GM18867 (cell line): ENCODE data around the gene LCP1.
"Not testable (repeated sequence)": the region's sequence is repeated elsewhere in the genome, so short reads cannot be mapped to it uniquely, and the experiment has no call there.

Source experiments
- ATAC-seq: cut with Tn5 transposase; IDR thresholded peaks from one replicate; pipeline ENCODE4 v1.9.1; 2021; ENCODE audit warnings: mild to moderate bottlenecking, moderate library complexity; ENCODE audit not compliant: unreplicated experiment

The LCP1 gene, protein sequence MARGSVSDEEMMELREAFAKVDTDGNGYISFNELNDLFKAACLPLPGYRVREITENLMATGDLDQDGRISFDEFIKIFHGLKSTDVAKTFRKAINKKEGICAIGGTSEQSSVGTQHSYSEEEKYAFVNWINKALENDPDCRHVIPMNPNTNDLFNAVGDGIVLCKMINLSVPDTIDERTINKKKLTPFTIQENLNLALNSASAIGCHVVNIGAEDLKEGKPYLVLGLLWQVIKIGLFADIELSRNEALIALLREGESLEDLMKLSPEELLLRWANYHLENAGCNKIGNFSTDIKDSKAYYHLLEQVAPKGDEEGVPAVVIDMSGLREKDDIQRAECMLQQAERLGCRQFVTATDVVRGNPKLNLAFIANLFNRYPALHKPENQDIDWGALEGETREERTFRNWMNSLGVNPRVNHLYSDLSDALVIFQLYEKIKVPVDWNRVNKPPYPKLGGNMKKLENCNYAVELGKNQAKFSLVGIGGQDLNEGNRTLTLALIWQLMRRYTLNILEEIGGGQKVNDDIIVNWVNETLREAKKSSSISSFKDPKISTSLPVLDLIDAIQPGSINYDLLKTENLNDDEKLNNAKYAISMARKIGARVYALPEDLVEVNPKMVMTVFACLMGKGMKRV

DNA sequence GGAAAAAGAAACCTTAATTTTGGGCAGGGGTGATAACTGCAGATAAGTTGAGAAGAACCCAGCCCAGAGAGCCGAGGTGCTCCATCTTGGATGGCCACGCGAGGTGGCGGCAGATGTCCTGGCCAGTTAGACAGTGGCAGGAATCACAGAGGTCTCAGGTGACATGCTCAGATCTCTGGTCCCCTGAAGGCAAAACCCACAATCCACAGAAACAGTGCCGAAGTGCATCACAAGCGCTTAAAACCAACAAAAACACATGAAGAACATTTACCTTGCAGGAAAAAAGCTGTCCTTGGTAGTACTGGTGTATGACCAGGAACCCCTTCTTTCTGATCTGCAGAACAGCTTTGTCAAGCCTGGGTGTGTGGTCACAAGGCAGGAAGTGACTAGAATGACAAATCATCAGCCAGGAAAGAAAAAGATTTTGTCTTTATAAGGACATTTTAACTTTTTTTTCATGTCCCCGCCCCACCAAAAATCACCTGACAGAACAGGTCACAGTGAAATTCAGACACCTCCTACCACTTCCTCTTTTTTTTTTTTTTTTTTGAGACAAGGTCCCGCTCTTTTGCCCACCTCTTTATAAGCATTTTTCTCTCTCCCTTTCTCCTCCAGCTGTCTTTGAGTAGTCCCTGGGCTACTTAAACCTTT is at the start of gene LCP1:
LCP1 (minus strand) TSS at position 338 of the 651 bp plus-strand sequence. CDS start 22,515 bp downstream, outside the sequence.
- peak; percentile 66 for ATAC-seq

DNA sequence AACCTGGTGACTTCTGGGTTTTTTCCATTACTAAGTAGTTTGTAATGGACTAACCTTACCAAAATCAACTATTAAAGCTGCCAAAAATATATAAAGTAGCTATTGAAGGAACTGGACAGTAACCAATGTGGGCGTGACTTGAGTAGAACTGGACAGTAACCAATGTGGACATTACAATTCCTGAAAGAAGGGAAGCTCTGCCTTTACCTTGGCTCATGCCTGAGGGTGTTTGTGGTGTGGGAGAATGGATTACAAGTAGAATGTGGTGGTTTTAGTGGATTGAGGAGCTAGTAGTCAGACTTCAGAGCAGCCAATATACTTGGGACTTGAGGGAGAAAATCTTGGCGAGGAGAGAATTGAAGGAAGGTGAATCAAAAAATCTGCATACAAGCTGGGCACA is 47.3 kb upstream of the LCP1 start:
- ATAC-seq = no peak

DNA sequence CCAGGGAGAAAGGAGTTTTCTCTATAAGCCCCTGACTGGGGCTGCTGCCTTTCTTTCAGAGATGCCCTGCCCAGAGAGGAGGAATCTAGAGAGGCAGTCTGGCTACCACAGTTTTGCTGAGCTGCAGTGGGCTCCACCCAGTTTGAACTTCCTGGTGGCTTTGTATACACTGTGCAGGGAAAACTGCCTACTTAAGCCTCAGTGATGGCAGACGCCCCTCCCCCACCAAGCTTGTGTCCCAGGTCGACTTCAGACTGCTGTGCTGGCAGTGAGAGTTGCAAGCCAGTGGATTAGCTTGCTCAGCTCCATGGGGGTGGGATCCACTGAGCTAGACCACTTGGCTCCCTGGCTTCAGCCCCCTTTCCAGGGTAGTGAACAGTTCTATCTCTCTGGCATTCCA is 38.3 kb upstream of the LCP1 start:
- ATAC-seq = not testable (repeated sequence)

DNA sequence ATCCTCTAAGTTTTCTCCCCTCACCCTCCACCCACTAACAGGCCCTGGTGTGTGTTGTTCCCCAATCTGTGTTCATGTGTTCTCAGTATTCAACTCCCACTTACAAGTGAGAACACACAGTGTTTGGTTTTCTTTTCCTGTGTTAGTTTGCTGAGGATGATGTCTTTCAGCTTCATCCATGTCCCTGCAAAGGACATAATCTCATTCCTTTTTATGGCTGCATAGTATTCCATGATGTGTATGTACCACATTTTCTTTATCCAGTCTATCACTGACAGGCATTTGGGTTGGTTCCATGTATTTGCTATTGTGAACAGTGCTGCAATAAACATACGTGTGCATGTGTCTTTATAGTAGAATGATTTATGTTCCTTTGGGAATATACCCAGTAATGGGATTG is 32.8 kb upstream of the LCP1 start:
- ATAC-seq = not testable (repeated sequence)

DNA sequence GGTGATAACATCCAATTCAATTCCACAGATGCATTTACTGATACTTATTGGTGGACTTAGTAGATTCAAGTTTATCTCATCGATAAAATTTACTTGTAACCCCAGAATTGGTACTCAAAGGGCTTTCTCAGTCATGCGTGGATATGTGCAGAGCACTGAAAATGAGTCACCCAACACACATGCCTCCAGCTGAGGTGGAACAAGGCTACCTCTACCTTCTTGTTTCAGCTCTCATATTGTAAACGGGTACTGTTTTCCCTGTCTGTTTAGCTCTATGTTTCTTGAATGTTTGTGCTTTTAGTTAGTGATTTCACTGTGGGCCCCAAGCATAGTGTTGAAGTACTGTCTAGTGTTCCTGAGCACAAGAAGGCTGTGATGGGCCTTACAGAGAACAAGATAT is 31.3 kb upstream of the LCP1 start:
- ATAC-seq = no peak

DNA sequence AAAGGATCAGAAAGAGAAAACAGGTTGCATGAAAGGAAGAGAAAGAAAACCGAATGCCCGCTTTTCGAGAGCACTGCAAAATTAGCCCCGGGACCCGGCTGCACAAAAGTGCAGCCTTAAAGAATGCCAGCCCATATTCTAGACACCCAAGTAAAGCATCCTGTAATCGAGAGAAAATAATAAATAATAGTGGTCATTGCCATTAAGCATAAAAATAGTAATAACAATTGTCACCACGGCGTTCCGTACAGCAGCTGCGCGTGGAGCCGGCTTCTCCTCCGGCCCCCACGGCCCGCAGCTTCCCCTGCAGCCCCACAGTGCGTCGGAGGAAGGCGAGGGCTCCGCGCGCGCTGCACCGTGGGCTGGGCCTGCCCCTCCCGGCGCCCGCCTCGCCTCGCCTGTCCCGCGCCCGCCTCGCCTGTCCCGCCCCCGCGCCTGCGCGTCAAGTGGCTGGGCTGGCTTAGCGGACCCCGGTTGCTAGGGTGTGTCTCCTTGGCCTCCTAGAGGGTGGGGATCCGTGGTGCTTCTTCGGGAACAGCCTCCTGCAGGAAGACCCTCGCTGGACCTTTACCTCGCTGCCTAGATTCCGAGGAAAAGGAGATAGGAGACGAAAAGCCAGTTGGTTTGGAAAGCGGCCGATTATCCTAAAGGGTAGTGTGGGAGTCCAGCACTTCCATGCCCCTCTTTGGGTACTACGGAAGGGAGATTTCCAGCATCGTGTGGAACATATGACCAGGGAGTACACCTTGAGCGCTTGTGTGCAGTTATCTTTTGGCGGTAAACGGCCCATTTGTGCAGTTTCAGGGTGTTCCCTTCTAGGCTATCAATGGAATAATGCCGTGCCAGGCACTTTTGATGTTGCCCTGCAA is 29.7 kb upstream of the LCP1 start, which contains the start of gene LRRC63:
LRRC63 (plus strand) TSS at position 446 of the 869 bp plus-strand sequence. CDS start 1,107 bp downstream, outside the sequence.
- peak; percentile 97 for ATAC-seq

DNA sequence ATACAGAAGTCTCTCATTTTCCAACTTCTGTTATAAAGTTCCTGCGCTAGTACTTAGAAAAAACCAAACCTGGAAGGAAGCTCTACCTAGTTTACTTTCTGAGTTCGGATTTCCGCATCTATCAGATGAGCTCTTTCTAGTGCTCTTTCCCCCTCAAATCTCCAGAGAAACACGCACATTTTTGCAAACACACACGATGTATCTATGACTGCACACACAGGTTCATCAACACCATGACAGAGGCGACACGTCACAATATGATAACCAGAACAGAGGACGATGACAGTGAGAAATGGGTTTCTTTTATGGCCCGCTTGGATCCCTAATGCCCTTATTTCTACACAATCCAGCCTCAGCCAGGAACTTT is 29.1 kb upstream of the LCP1 start:
- ATAC-seq = peak; percentile 34

DNA sequence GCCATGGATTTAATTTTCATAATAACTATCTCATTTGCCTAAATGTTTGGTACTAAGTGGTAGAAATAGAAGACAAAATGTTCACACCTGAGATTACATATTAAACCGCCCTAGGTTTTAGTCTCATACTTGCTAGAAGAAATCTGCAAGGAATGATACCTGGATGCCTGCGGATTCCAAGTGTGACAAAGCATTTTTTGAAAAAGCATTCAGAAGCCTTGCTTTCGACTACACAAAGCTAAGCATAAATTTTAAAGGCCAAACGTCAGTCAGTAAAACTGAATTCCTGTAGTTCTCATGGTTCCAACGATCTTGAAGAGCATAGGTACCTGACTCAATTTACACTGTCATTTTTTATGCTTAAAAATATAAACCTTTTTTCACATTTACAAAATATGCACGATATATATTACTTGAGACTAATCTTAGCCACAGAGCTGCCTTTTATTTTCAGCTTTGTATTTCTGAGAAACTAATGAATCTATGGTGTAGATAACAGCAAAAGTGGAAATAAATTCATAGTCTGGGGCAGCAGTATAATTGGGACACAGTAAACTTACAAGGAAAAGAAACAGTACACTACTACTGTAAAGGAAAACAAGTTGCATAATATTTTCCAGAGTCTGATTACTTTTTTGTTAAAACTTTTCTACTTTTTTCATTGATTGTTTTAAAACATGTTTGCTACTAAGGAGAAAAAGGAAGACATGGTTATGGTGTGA is 28.5 kb upstream of the LCP1 start:
- no peak for ATAC-seq

DNA sequence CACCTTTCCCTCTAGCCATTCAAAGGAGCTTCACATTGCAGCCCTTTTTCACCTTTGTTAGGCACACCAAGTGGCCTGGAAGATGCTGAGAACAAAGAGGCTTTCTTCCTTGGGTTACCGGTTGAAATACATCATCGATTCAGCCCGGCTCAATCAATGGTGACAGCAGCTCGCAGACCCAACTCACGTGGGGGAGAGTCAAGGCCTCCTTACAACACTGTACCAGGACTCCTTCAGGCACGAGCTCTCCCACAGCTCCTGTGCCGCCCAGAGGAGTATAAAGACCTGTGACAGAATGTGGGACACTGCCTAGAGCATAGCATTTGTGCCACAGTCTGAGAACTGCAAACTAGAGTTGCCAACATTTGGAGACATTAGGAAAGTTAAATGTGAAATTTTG is 25.9 kb upstream of the LCP1 start:
- no peak for ATAC-seq

DNA sequence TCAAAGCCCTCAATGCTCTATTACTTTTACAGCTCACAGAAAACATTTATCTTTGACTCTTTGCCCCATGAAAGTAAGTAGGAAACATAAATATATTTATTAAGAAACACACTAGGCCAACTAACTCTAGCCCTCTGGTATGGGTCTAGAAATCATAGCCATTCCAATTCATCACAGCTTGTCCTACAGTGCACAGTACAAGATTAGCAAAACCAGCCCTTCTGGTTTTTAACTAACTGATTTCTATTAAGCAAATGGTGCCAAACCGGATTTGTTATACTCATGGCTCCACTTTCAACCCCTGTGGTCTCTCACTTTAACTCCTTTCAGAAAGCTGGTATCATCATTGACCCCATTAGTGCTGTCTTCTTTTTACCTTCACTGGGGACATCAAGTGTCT is 24.2 kb upstream of the LCP1 start:
- no peak for ATAC-seq

DNA sequence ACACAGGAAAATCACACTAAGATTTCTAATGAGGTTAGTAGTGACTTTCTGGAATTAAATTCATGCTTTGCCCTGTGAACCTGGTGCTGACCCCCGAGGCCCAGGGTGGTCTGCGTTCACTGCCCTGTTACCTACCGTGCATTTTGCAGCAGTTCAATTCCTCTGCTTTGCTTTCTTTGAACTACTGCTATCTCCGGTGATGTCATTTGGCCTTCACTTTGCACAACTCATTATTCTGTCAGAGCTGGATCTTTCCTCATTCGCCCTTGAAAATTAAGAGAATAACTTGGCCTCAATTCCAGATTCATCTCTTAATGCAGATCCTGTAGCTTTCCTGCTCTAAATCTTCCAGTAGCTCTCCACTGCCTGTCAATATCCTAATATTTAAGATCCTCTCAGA is 21.0 kb upstream of the LCP1 start:
- no peak for ATAC-seq

DNA sequence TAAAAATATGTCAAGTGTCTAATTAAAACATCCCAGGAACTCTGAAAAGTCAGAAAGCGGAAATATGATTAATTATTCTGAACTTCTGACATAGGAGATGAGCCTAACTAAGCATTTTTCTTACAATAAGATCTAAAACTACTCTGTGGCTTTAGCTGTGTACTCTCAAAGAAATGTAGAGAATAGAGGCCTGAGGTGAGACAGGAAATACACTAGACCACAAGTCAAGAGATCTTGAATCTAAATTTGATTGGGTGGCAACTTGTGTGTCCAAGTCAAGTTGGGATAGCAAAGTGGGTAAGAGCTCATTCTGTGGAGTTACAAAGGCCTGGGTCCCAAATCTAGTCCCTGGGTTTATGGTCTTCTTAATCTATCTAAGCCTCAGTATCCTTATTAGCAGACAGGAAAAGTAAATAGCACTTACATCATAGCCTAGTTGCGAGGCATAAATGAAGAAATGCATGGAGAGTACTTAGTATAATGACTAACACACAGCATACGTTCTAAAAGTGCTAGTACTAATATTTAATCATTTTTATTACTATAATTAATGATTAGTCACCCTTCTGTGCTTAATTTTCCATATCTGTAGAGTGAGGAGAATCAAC is 20.3 kb upstream of the LCP1 start:
- peak; percentile 32 for ATAC-seq

DNA sequence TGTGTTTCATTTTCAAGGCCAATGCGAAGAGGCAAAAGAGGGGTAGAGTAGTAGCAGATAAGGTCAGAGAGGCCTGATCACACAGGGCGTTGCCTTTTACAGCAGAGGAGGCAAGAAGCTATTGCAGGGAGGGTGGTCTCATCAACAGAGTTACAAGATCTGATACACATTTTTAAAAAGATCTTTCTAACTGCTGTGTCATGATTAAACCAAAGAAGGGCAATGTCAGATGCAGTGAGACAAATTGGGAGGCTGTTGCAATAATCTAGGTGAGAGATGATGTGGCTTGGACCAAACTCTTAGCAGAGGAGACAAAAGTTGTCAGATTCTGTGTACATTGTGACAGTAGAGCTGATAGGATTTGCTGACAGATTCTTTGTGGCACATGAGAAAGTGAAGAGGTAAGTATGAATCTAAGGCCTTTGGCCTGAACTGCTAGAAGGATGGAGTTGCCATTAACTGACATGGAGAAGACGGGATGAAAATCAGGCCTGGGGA is 16.8 kb upstream of the LCP1 start:
- no peak for ATAC-seq

DNA sequence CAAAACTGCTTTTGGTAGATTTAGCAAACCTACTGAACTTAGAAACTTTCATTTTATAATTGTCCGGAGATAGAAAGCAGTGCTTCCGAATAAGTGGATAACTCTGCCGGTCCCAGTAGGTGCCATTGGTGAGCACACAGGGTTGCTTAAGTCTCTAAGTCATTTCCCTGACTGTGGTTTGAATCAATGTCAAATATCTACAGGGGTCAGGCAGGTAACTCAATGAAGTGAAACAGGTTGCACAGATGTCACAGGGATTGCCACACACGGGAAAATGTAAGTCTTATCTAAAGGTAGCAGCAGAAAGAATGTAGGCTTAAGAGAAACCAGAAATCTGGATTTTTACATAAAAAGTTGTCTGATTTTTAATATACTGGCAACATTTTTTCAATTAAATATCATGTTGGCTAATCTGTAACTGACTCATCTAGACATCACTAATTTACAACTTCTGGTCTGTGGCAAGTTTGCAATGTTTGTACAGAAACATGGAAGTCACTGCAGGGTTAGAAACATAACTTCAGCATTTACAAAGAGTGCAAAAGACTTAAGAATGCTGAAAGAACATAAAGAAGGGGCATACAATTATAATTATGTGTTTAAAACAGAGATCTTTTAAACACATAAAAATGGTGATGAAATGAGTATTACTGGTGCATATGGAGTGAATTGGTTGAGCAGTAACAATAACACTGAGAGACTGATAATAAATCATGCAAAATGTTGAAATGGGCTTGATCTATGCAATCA is 15.5 kb upstream of the LCP1 start:
- no peak for ATAC-seq

DNA sequence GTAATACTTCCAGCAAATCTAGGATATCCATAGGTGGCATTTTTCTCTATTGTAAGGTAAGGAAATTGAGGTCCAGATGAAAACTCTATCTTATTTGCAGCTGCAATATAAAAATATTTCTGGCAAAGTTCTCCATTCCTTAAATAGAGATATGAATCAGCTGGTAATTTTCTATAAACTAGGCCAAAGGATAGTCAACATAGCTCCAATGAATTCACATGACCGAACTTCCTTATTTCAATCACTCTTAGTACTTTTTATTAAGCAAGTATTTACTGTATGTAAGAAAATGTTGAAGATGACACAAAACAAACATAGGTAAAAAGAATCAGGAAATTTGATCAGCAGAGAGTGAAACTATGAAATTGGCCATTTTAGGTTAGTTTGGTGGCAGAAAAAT is 13.0 kb upstream of the LCP1 start:
- ATAC-seq = no peak

DNA sequence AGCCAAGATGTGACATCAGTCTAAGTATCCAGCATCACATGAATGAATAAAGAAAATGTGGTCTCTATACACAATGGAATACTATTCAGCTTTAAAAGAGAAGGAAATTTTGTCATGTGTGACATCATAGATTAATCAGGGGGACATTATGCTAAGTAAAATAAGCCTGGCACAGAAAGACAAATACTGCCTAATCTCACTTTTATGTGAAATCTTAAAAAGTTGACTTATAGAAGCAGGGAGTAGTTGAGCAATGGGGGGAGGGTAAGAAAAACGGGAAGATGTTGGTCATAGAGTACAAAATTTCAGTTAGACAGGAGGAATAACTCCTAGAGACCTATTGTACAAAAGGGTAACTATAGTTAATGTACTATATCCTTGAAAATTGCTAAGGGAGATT is 10.4 kb upstream of the LCP1 start:
- ATAC-seq = no peak

DNA sequence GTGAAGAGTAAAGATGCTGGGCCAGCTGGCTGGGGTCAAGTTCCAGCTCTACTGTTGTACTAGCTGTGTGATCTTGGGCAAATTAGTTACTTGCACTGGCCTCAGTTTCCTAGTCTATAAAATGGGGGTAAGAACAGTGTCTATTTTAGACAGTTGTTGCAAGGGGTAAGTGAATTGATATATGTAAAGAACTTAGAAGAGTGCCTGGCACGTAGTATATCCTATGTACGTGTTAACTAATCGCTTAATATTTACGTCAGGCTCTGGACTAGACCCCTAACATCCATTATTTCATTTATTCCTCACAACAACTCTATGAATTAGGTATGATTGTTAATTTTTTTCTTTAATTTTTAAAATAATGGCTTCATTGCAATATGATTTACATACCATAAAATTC is 3.7 kb upstream of the LCP1 start:
- no peak for ATAC-seq

DNA sequence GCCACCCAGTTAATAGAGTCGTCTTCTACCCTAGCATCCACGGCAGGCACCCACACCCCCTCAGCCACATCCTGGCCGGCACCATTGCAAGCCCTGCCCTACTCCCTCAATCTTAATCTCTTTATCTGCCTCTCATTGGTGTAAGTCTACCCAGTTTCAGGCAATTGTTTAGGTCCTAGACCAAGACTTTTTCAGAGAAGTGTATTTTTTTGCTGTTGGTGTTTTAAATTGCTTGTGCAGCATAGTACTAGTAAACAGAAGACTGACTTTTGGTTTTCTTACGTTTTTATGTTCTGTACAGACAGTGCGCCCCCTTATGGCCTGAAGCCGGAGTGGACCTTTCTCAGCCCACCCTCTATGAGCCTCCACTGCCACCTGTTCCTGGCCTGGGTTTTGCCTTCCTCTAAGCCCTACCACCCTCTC is 2.3 kb upstream of the LCP1 start:
- ATAC-seq = peak; percentile 45
